ENCODE data around the gene UQCR11.

DNA sequence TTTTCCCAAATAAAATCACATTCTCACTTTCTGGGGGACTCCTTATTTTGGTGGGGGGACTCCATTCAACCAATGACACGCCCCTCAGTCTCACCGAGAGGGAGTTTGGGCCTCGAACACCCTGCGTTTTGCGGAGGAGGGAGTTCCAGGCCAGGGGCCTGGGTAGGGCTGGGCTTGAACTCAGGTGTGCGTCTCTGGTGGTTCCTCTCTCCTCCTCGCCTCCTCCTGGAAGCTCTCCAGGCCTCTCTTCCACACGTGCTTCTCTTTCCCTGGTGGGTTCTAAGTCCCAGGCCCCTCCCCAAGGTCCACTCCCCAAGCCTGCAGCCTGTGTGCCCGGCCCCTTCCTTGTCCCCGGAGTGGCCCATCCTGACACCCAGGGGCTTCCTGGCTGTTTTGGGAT is 51.8 kb downstream of the UQCR11 start:
- TF ChIP-seq CTCF (IDR thresholded peaks at IDR 0.05): no peak
- no peak for TF ChIP-seq POLR2A (IDR thresholded peaks at IDR 0.05)

Data from body of pancreas (tissue), 4 donors.